ENCODE data around the gene MRM1. TPM values are rescaled to one million over a fixed set of nuclear protein-coding genes. Genes with fewer than 3 reads are reported as not detected.

The MRM1 gene
- 6.4 TPM for polyA plus RNA-seq (2012; ENCODE audit: low read depth, missing spikeins)

- FAIRE-seq (no peak), DNase-seq (ENCODE audit: insufficient read length, low spot score) (peak; percentile 89)
- TF ChIP-seq POLR2A (IDR thresholded peaks at IDR 0.05; ENCODE audit: low read depth, low read length): peak; percentile 93
- TF ChIP-seq POLR2AphosphoS5 (IDR thresholded peaks at IDR 0.05; ENCODE audit: low read depth, low read length): peak; percentile 85
- TF ChIP-seq SPI1 (IDR thresholded peaks at IDR 0.05; ENCODE audit: low read depth, low read length): no peak
Measured at GRCh38 chr17:36601303-36602029, at the start of gene MRM1. MRM1 (plus strand) TSS chr17:36601583; CDS start chr17:36601811, 228 bp downstream.

GRCh38 chr17:36553459-36553858, 47.9 kb upstream of the MRM1 start:
- DNase-seq (ENCODE audit: insufficient read length, low spot score) (no peak), FAIRE-seq (no peak)
- TF ChIP-seq SPI1 (IDR thresholded peaks at IDR 0.05; ENCODE audit: low read depth, low read length) (no peak), POLR2AphosphoS5 (IDR thresholded peaks at IDR 0.05; ENCODE audit: low read depth, low read length) (no peak), POLR2A (IDR thresholded peaks at IDR 0.05; ENCODE audit: low read depth, low read length) (no peak), TAF1 (IDR thresholded peaks at IDR 0.05; ENCODE audit: low read depth, low read length) (no peak), POU2F2 (IDR thresholded peaks at IDR 0.05; ENCODE audit: low read depth, low read length) (no peak), PAX5 (IDR thresholded peaks at IDR 0.05; ENCODE audit: insufficient read depth, low read length, severe bottlenecking) (no peak)

GRCh38 chr17:36566081-36566480, 35.3 kb upstream of the MRM1 start:
- DNase-seq (ENCODE audit: insufficient read length, low spot score) (no peak), FAIRE-seq (no peak)
- no peak for TF ChIP-seq PAX5 (IDR thresholded peaks at IDR 0.05; ENCODE audit: insufficient read depth, low read length, severe bottlenecking)
- no peak for TF ChIP-seq POLR2AphosphoS5 (IDR thresholded peaks at IDR 0.05; ENCODE audit: low read depth, low read length)
- TF ChIP-seq POLR2A (IDR thresholded peaks at IDR 0.05; ENCODE audit: low read depth, low read length): no peak
- no peak for TF ChIP-seq POU2F2 (IDR thresholded peaks at IDR 0.05; ENCODE audit: low read depth, low read length)

GRCh38 chr17:36575028-36575427, 26.4 kb upstream of the MRM1 start:
- no peak for FAIRE-seq
- TF ChIP-seq POLR2A (IDR thresholded peaks at IDR 0.05; ENCODE audit: low read depth, low read length) (no peak), TAF1 (IDR thresholded peaks at IDR 0.05; ENCODE audit: low read depth, low read length) (no peak), POLR2AphosphoS5 (IDR thresholded peaks at IDR 0.05; ENCODE audit: low read depth, low read length) (no peak), POU2F2 (IDR thresholded peaks at IDR 0.05; ENCODE audit: low read depth, low read length) (no peak), SPI1 (IDR thresholded peaks at IDR 0.05; ENCODE audit: low read depth, low read length) (no peak), PAX5 (IDR thresholded peaks at IDR 0.05; ENCODE audit: insufficient read depth, low read length, severe bottlenecking) (no peak)
- DNase-seq (ENCODE audit: insufficient read length, low spot score): no peak

- DNase-seq (ENCODE audit: insufficient read length, low spot score) (no peak), FAIRE-seq (no peak)
- no peak for TF ChIP-seq TAF1 (IDR thresholded peaks at IDR 0.05; ENCODE audit: low read depth, low read length)
- no peak for TF ChIP-seq POLR2AphosphoS5 (IDR thresholded peaks at IDR 0.05; ENCODE audit: low read depth, low read length)
- no peak for TF ChIP-seq PAX5 (IDR thresholded peaks at IDR 0.05; ENCODE audit: insufficient read depth, low read length, severe bottlenecking)
- TF ChIP-seq POLR2A (IDR thresholded peaks at IDR 0.05; ENCODE audit: low read depth, low read length): no peak
- no peak for TF ChIP-seq POU2F2 (IDR thresholded peaks at IDR 0.05; ENCODE audit: low read depth, low read length)
- TF ChIP-seq SPI1 (IDR thresholded peaks at IDR 0.05; ENCODE audit: low read depth, low read length): no peak
Measured at GRCh38 chr17:36576793-36577192, 24.6 kb upstream of the MRM1 start.

GRCh38 chr17:36578671-36579070, 22.7 kb upstream of the MRM1 start:
- no peak for FAIRE-seq
- TF ChIP-seq SPI1 (IDR thresholded peaks at IDR 0.05; ENCODE audit: low read depth, low read length): no peak
- no peak for DNase-seq (ENCODE audit: insufficient read length, low spot score)

- DNase-seq (ENCODE audit: insufficient read length, low spot score): no peak
- no peak for FAIRE-seq
Measured at GRCh38 chr17:36583787-36584186, 17.6 kb upstream of the MRM1 start.

GRCh38 chr17:36586138-36586537, 15.2 kb upstream of the MRM1 start:
- FAIRE-seq (no peak), DNase-seq (ENCODE audit: insufficient read length, low spot score) (no peak)
- TF ChIP-seq TAF1 (IDR thresholded peaks at IDR 0.05; ENCODE audit: low read depth, low read length): no peak
- TF ChIP-seq SPI1 (IDR thresholded peaks at IDR 0.05; ENCODE audit: low read depth, low read length): no peak
- TF ChIP-seq POLR2AphosphoS5 (IDR thresholded peaks at IDR 0.05; ENCODE audit: low read depth, low read length): no peak
- TF ChIP-seq PAX5 (IDR thresholded peaks at IDR 0.05; ENCODE audit: insufficient read depth, low read length, severe bottlenecking): no peak
- no peak for TF ChIP-seq POLR2A (IDR thresholded peaks at IDR 0.05; ENCODE audit: low read depth, low read length)
- no peak for TF ChIP-seq POU2F2 (IDR thresholded peaks at IDR 0.05; ENCODE audit: low read depth, low read length)

More at GRCh38 chr17:36583787-36584186, 17.6 kb upstream of the MRM1 start:
- TF ChIP-seq SPI1 (IDR thresholded peaks at IDR 0.05; ENCODE audit: low read depth, low read length) (no peak), PAX5 (IDR thresholded peaks at IDR 0.05; ENCODE audit: insufficient read depth, low read length, severe bottlenecking) (no peak), POLR2AphosphoS5 (IDR thresholded peaks at IDR 0.05; ENCODE audit: low read depth, low read length) (no peak), POLR2A (IDR thresholded peaks at IDR 0.05; ENCODE audit: low read depth, low read length) (no peak), TAF1 (IDR thresholded peaks at IDR 0.05; ENCODE audit: low read depth, low read length) (no peak), POU2F2 (IDR thresholded peaks at IDR 0.05; ENCODE audit: low read depth, low read length) (no peak)

GRCh38 chr17:36590082-36590481, 11.3 kb upstream of the MRM1 start:
- TF ChIP-seq PAX5 (IDR thresholded peaks at IDR 0.05; ENCODE audit: insufficient read depth, low read length, severe bottlenecking) (no peak), POLR2AphosphoS5 (IDR thresholded peaks at IDR 0.05; ENCODE audit: low read depth, low read length) (no peak), TAF1 (IDR thresholded peaks at IDR 0.05; ENCODE audit: low read depth, low read length) (no peak), POU2F2 (IDR thresholded peaks at IDR 0.05; ENCODE audit: low read depth, low read length) (no peak), POLR2A (IDR thresholded peaks at IDR 0.05; ENCODE audit: low read depth, low read length) (no peak)
- FAIRE-seq (no peak), DNase-seq (ENCODE audit: insufficient read length, low spot score) (no peak)

Data from GM12891 (cell line).